ENCODE data around the gene PEX1. TPM values are rescaled to one million over a fixed set of nuclear protein-coding genes. Genes with fewer than 3 reads are reported as not detected.
A peak's percentile ranks its signal among the peaks of the same experiment; 100 is the strongest.

PEX1 gene
- polyA plus RNA-seq, 2 of the 4 experiments (the other 2 are of a cell fraction): 8.8 to 23.2 TPM

GRCh38 chr7:92508946-92509345 lies 19.4 kb downstream of the PEX1 start:
- ATAC-seq: no peak
- ChIA-PET POLR2A (no interaction called here), CTCF (interaction anchor here (0.6 to 0.7 kb wide), 2 partner anchors 20 to 327 kb away, joined by 3 read pairs; partner anchors contain the start of genes CDK6, PEX1 and RBM48)
- H3K4me3 ChIP-seq: no peak overlapping the region
- DNase-seq (ENCODE audit: low read depth in 1 of 2, low spot score in 1 of 2): no peak
- no peak overlapping the region for H3K4me2 ChIP-seq
- 89% methylated on average over 5 of the region's 5 CpGs for WGBS (ENCODE audit: missing lambda C conversion rate)
- TF ChIP-seq E2F6 (IDR thresholded peaks at IDR 0.05; ENCODE audit: borderline replicate concordance, low read depth) (no peak), TP53 (CRISPR knock-in tag; IDR thresholded peaks at IDR 0.05) (no peak), CTCF (IDR thresholded peaks at IDR 0.05) (no peak), JUN (IDR thresholded peaks at IDR 0.05) (no peak), SREBF2 (IDR thresholded peaks at IDR 0.05) (no peak), GATA3 (IDR thresholded peaks at IDR 0.05; ENCODE audit: borderline replicate concordance) (no peak), MAFK (IDR thresholded peaks at IDR 0.05; ENCODE audit: partially characterized antibody) (peak; percentile 60)
- H3K9me3 ChIP-seq: no peaks in the 10 kb centered on the region
- H3K27ac ChIP-seq: no peak overlapping the region
- H3K4me1 ChIP-seq: no peaks in the 10 kb centered on the region
- no peak for FAIRE-seq

- Histone ChIP-seq H3K4me1 (no peaks in the 10 kb centered on the region), H3K27ac (no peak overlapping the region), H3K9me3 (no peaks in the 10 kb centered on the region), H3K4me2 (no peak overlapping the region), H3K4me3 (no peak overlapping the region)
- no peak for TF ChIP-seq FOSB (CRISPR knock-in tag; IDR thresholded peaks at IDR 0.05)
- no peak for TF ChIP-seq EP300 (IDR thresholded peaks at IDR 0.05)
- TF ChIP-seq ZFP36 (IDR thresholded peaks at IDR 0.05; ENCODE audit: borderline replicate concordance, partially characterized antibody): no peak
- TF ChIP-seq TP53 (CRISPR knock-in tag; IDR thresholded peaks at IDR 0.05): no peak
- no peak for TF ChIP-seq SREBF2 (IDR thresholded peaks at IDR 0.05)
- no peak for TF ChIP-seq NR3C1 (IDR thresholded peaks at IDR 0.05)
- peak; percentile 77 for TF ChIP-seq MAFK (IDR thresholded peaks at IDR 0.05; ENCODE audit: partially characterized antibody)
- TF ChIP-seq NFE2L2 (conservative IDR thresholded peaks at IDR 0.05; ENCODE audit: low read length): no peak
- FAIRE-seq: no peak
- ChIA-PET CTCF (interaction anchor here (0.6 kb wide), 1 partner anchor 688 kb away, joined by 3 read pairs; no protein-coding TSS in a partner anchor), POLR2A (interaction anchor here (1.1 kb wide), 1 partner anchor 23 kb away, joined by 3 read pairs; the partner anchor contains the start of gene RBM48)
- no peak for DNase-seq (ENCODE audit: low read depth in 1 of 2, low spot score in 1 of 2)
- no peak for ATAC-seq
- WGBS (ENCODE audit: missing lambda C conversion rate): 69% methylated on average over 2 of the region's 2 CpGs
Measured at GRCh38 chr7:92506363-92506762, 22.0 kb downstream of the PEX1 start.

- H3K4me3 ChIP-seq: no peak overlapping the region
- no peaks in the 10 kb centered on the region for H3K9me3 ChIP-seq
- 93% methylated on average over 3 of the region's 3 CpGs for WGBS (ENCODE audit: missing lambda C conversion rate)
- ChIA-PET POLR2A (no interaction called here), CTCF (no interaction called here)
- TF ChIP-seq BHLHE40 (IDR thresholded peaks at IDR 0.05; ENCODE audit: low read depth, low read length): no peak
- TF ChIP-seq MAFK (IDR thresholded peaks at IDR 0.05; ENCODE audit: partially characterized antibody): peak; percentile 1
- no peaks in the 10 kb centered on the region for H3K4me1 ChIP-seq
- FAIRE-seq (no peak), ATAC-seq (no peak), DNase-seq (ENCODE audit: low read depth in 1 of 2, low spot score in 1 of 2) (no peak)
- H3K27ac ChIP-seq: no peak overlapping the region
- no peak overlapping the region for H3K4me2 ChIP-seq
Measured at GRCh38 chr7:92504563-92504962, 23.8 kb downstream of the PEX1 start.

- H3K4me1 ChIP-seq: no peaks in the 10 kb centered on the region
- H3K4me3 ChIP-seq: no peak overlapping the region
- 79% methylated on average over 2 of the region's 2 CpGs for WGBS (ENCODE audit: missing lambda C conversion rate)
- CTCF ChIA-PET: no interaction called here
- FAIRE-seq (no peak), DNase-seq (ENCODE audit: low read depth in 1 of 2, low spot score in 1 of 2) (no peak), ATAC-seq (no peak)
- no peak overlapping the region for H3K27ac ChIP-seq
- POLR2A ChIA-PET: no interaction called here
- TF ChIP-seq ZSCAN20 (CRISPR knock-in tag; IDR thresholded peaks at IDR 0.05): no peak
- H3K4me2 ChIP-seq: no peak overlapping the region
- H3K9me3 ChIP-seq: no peaks in the 10 kb centered on the region
Measured at GRCh38 chr7:92503767-92504166, 24.6 kb downstream of the PEX1 start.

- no peaks in the 10 kb centered on the region for H3K9me3 ChIP-seq
- WGBS (ENCODE audit: missing lambda C conversion rate): 69% methylated on average over 2 of the region's 2 CpGs
- no peak overlapping the region for H3K4me2 ChIP-seq
- ATAC-seq (no peak), FAIRE-seq (no peak), DNase-seq (ENCODE audit: low read depth in 1 of 2, low spot score in 1 of 2) (no peak)
- H3K4me3 ChIP-seq: no peak overlapping the region
- H3K27ac ChIP-seq: no peak overlapping the region
- ChIA-PET POLR2A (no interaction called here), CTCF (interaction anchor here (0.6 kb wide), 1 partner anchor 86 kb away, joined by 4 read pairs; no protein-coding TSS in a partner anchor)
- no peaks in the 10 kb centered on the region for H3K4me1 ChIP-seq
- TF ChIP-seq POLR2AphosphoS2 (conservative IDR thresholded peaks at IDR 0.05; ENCODE audit: low read length) (no peak), JUNB (IDR thresholded peaks at IDR 0.05) (no peak), PBX3 (IDR thresholded peaks at IDR 0.05) (no peak), MAFK (IDR thresholded peaks at IDR 0.05; ENCODE audit: partially characterized antibody) (no peak), FOSB (CRISPR knock-in tag; IDR thresholded peaks at IDR 0.05) (no peak), RNF2 (IDR thresholded peaks at IDR 0.05; ENCODE audit: borderline replicate concordance, low read depth) (no peak), USF2 (IDR thresholded peaks at IDR 0.05) (no peak), ZC3H11A (IDR thresholded peaks at IDR 0.05) (no peak)
Measured at GRCh38 chr7:92498557-92498956, 29.8 kb downstream of the PEX1 start.

All from A549 (cell line).